ENCODE measurements around the gene GATD1.

Gene GATD1

DNA sequence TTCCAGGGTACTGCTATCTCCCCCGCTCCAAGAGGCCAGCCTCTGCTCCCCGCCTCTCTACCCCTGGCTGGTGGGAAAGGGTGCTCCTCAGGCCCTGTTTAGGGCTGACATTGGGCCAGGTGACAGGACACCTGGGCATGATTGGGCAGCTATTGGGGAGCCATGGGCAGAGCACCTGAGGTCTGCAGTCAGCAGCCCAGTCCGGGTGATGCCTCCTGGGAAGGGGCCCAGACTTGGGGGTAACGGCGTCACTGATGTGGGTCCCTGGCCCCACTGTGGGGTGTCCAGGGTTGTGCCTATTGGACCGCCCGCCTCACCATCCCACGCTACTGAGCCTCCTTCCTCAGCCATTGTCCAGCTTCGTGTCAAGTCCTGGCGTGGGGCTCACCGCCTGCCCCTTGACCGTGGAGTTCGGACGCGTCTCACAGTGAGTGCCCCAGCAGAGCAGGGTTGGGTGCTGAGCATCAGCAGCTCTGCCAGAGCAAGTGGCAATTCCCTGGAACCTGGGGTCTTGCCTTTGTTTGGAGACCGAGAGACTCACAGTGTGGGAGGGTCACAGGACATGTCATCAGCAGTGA lies 2.8 kb upstream of the GATD1 start:
- no peak for DNase-seq (ENCODE audit: low read depth in 2 of 3, low spot score in 1 of 3)

GRCh38 chr11:778976-779954 lies 2.0 kb upstream of the GATD1 start:
- DNase-seq (ENCODE audit: low read depth in 2 of 3, low spot score in 1 of 3): no peak

- DNase-seq (ENCODE audit: low read depth in 2 of 3, low spot score in 1 of 3): peak in 1 of 3 donors; percentile 36
Measured at GRCh38 chr11:776561-777287, 563 bp downstream of the GATD1 start.

- no peak for DNase-seq (ENCODE audit: low read depth in 2 of 3, low spot score in 1 of 3)
Measured at GRCh38 chr11:776263-776560, 1.1 kb downstream of the GATD1 start.

- no peak for DNase-seq (ENCODE audit: low read depth in 2 of 3, low spot score in 1 of 3)
Measured at GRCh38 chr11:774873-775592, 2.3 kb downstream of the GATD1 start.

DNA sequence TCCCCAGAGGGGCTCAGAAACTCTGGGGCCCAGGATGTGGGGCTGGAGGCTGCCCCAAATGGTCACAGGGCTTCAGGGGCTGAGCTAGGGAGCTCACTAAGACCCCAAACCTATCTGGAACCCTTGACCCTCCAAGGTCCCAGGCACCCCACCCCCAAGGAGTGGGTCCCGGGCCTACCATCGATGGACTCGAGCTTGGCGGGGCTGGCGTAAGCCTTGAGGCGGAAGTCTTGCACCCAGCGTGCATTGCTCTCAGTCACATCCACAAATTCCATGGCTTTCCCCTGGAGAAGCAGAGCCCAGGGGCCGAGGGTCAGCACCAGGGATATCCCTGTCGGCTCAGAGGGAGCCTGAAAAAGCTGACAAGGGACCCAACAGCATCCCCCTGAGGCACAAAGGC lies 3.5 kb downstream of the GATD1 start:
- no peak for DNase-seq (ENCODE audit: low read depth in 2 of 3, low spot score in 1 of 3)

DNA sequence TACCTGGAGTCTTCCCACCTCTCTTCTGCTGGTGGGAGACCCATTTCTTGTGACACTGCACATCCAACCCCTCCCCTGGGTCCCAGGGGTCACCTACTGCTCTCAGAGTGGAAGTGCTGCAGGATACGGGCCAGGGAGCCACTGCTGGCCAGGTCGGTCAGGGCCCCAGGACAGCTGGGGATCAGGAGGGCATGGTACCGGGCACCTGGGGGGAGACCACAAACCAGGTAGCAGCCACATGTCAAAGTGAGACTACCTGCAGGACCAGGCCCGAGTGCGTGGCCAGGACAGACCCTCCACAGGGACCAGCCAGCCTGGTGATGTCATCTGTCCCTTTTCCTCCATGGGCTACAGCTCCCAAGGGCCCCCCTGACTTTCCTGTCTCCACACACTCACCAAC lies 3.9 kb downstream of the GATD1 start:
- no peak for DNase-seq (ENCODE audit: low read depth in 2 of 3, low spot score in 1 of 3)

DNA sequence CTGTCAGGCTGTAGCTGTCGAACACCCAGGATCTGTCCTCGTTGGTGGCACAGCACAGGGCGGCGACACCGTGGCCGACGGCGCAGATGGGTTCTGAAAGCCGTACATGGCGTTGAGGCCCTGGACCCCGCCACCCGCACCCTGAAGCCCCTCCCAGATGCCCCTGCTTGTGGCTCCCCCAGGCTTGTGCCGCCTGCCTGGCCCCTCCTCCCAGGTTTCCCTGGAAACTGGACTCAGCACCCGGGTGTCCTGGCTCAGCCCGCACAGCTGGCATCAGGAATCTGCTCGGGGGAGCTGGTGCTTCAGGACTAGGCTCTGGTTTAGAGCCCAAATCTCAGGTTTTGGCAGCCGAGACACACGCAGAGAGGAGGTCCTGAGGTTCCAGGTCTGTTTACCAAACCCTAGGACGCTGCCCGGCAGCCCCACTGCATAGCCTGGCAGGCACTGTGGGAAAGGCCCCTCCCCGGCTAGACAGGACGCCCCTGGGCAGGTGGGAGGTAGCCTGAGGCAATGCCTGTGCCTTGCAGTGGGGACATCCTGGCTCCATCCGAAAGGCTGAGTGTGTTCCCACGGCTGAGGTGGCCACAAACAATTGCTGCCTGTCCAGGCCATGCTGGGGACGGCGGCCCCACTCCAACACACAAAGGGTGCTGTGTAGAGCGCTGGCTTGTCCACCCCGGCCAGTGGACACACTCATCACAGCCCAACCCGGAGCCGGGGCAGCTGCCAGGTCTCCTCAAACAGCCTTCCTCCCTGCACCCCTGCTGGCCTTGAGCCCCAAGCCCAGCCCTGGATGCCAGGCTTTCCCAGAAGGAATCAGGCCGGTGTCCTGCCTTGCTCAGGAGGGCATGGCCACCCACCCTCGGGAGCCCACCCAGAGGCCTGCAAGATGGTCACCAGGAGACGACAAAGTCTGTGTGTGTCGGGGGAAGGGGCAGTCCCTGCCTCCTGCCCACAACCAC lies 4.6 kb downstream of the GATD1 start:
- DNase-seq (ENCODE audit: low read depth in 2 of 3, low spot score in 1 of 3): no peak

DNA sequence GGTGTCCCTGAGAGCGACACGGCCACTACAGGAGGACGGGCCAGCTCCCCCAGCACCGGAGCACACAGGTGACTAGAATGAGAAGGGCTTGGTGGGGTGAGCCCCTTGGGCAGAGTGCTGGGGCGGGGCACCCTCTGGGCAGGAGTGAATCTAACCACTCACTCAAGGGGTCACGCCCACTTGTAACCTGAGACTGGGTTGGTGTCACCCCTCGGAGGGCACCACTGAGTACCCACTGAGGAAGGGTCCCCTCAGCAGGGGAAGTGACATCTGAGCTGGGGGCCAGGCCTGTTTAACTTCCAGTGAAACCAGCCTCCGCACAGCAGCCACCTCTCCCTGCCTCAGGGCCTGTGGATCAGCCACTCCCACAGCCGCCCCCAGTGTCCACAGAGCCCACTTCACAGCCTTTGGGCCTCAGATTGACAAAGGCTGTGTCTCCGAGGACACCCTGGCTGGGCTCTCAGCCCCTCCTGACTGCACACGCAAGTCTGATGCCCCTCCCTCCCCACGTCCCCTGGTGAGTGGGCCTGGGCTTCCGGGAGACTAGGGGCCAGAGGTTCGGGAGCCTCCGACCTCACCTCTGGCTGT lies 5.6 kb downstream of the GATD1 start:
- DNase-seq (ENCODE audit: low read depth in 2 of 3, low spot score in 1 of 3): no peak

- DNase-seq (ENCODE audit: low read depth in 2 of 3, low spot score in 1 of 3): no peak
Measured at GRCh38 chr11:770642-771616, 6.4 kb downstream of the GATD1 start.

DNA sequence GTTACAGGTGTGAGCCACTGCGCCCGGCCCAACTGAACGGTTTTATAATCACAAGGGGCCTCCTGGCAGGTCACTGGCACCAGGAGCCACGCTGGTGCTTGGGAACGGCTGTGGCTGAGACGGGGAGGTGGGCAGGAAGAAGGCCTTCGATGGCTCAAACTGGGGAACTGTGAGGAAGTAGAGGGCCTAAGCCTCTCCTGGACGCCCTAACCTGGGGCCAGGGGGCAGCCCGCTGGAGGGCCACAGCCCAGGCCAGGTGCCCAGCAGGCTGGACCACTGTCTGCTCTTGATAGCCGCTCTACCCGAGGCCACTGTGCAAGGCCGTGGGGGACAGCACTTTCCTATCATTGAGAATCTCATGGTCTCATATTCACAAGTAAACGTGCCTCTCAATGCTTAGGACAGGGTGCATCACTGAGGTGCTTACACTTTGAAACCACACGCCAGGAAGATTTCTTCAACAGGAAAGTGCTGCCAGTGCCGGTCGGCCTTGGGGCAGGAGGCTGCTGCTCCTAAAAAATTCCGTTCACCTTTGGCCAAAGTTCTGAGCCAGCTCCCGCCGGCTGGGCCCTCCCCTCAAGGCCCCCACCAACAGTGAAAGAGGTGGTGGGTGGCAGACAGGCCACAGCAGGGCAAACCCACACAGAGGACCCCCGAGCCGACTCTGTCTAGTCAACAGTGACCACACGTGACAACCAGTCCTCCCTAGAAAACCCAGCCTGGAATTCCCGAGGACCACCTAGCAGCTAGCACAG lies 7.2 kb downstream of the GATD1 start:
- DNase-seq (ENCODE audit: low read depth in 2 of 3, low spot score in 1 of 3): no peak

DNA sequence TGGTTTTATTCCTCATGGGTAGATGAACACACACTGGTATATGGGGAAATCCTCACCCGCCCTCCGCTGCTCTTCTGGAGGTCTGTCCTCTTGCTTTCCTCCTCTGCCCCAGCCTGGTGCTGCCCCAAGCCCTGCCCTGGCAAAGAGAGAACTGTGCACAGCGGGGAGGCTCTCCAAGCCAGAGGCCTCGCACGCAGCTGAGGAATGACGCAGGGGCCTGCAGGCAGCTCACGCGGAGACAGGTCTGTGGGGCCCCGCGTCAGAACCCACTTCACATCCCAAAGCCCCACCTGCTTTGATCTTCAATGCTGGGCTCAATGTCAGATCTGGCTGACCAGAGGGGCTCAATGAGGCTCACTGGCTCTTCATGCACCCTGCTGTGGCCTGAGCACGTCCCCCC lies 10.0 kb downstream of the GATD1 start:
- no peak for DNase-seq (ENCODE audit: low read depth in 2 of 3, low spot score in 1 of 3)

GRCh38 chr11:766936-767210 lies 10.4 kb downstream of the GATD1 start:
- DNase-seq (ENCODE audit: low read depth in 2 of 3, low spot score in 1 of 3): no peak

DNA sequence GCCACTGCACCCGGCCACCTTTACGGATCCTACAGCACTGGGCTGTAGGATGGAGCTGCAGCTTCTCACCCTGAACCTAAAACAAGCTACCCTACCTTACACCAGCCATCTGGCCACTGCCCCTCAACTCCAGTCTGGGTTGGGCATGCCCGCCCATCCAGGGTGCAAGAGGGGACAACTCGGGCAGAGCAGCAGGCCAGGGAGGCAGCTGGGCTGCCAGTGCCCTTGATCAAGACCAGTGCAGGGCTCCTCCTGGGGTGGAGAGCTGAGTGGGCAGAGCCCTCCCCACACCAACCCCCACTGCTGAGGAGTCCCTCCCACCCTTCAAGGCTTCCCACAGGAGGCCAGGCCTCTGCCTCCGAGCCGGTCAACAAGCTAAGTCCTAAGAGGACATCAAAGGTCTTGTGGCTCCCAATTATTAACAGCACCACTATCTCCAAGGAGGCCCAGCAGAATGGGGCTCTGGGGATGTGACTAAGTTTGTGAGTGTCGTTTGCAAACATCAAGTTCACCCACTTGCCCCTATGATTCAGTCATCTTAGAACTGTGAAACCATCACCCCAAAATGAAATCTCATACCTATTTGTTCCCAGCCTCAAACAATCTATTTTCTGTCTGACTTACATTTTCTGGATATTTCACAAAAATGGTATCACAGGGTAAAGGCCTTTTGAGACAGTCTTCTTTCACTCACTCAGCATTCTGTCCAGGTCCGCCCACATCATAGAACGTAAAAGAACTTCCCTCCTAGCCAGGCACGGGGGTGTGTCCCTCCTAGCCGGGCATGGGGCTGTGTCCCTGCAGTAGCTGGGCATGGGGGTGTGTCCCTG lies 11.0 kb downstream of the GATD1 start:
- DNase-seq (ENCODE audit: low read depth in 2 of 3, low spot score in 1 of 3): no peak

DNA sequence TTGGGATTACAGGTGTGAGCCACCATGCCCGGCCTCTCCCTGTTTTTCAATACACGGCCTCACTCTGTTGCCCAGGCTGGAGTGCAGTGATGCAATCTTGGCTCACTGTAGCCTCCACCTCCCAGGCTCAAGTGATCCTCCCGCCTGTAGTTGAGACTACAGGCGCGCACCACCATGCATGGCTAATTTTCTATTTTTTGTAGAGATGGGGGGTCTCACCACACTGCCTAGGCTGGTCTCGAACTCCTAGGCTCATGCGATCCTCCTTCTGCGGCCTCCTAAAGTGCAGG lies 11.5 kb downstream of the GATD1 start:
- DNase-seq (ENCODE audit: low read depth in 2 of 3, low spot score in 1 of 3): no peak

DNA sequence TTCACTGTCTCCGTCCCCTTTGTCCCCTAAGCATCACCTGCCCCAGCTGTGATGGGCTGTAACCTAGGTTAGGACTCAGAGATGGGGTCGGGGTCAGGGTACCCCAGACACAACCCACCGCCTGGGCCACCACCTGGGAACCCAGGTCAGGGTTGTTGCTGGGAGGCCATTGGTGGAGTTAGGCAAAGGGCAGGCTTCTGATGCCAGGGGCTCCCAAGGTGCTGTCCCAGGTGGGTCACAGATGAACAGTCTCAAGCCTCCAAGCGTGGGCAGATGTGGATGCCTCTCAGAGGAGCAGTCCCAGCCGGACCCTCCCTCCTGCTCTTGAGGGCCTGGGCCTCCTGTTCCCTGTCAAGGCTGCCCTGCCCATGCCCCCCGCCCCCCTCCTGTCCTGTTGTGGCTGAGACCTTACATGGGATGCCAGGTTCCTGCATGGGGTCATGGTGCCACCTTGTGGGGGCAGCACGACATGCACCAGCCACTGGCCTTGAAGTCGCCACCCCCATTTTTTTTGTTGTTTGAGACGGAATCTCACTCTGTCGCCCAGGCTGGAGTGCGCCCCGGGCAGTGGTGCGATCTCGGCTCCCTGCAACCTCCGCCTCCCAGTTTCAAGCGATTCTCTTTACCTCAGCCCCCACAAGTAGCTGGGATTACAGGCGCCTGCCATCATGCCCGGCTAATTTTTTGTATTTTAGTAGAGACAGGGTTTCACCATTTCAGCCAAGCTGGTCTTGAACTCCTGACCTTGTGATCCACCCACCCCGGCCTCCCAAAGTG lies 12.1 kb downstream of the GATD1 start:
- peak in 2 of 3 donors; percentile 28 to 52 for DNase-seq (ENCODE audit: low read depth in 2 of 3, low spot score in 1 of 3)

Data from stimulated activated CD4-positive, alpha-beta T cell treated with anti-CD3 and anti-CD28 coated beads, Interleukin-12 subunit alpha, Interleukin-12 subunit beta, amount 100 ng/mL, for 48 hours (primary cell).